Left ventricle myocardium inferior (tissue), 1 donor: ENCODE results near the gene MACROD2. TPM values are rescaled to one million over a fixed set of nuclear protein-coding genes. Genes with fewer than 3 reads are reported as not detected.
"Not testable (repeated sequence)": the region's sequence is repeated elsewhere in the genome, so short reads cannot be mapped to it uniquely, and the experiment has no call there.

Experiments
- DNase-seq: peaks from one replicate; pipeline ENCODE4 v3.0.0-alpha.2; 2020
- H3K27ac ChIP-seq: fragments of 200-600 bp; replicated peaks from 2 replicates; pipeline ENCODE4 v1.8.0; 2021
- H3K27me3 ChIP-seq: fragments of 200-600 bp; 2 replicates; pipeline ENCODE4 v1.8.0; 2021; ENCODE audit warnings: low read depth
- H3K36me3 ChIP-seq: fragments of 200-600 bp; 2 replicates; pipeline ENCODE4 v1.8.0; 2021
- H3K4me1 ChIP-seq: fragments of 200-600 bp; 2 replicates; pipeline ENCODE4 v1.8.0; 2021
- H3K4me3 ChIP-seq: fragments of 200-600 bp; 2 replicates; pipeline ENCODE4 v1.8.0; 2021; ENCODE audit warnings: mild to moderate bottlenecking, moderate library complexity
- H3K9me3 ChIP-seq: fragments of 200-600 bp; replicated peaks from 2 replicates; pipeline ENCODE4 v1.8.0; 2021
- CTCF ChIP-seq: fragments of 200-600 bp; IDR thresholded peaks from 2 replicates; pipeline ENCODE4 v1.8.0; 2021; ENCODE audit warnings: antibody characterized with exemption, mild to moderate bottlenecking, borderline replicate concordance
- intact Hi-C: fragments of 100-400 bp; cut with micrococcal nuclease; formaldehyde crosslinking; loops from one replicate; pipeline ENCODE4 v1.11.0; 2022
- total RNA-seq: library from RNA; stranded (reverse); fragmentation: NEBNext Ultra II Directional; extraction: Animal tissue kit (Norgen Biotek cat#: 25700); gene quantifications from one replicate; pipeline ENCODE4 v1.2.1, GENCODE V29; 2021
- donor health status: DM: no; HTN: yes; CAD: no; lungs with severe emphysema.

Gene MACROD2
- total RNA-seq, 1 donor from 2014 or later = 3.6 TPM

GRCh38 chr20:15977758-15978157 lies 1982.4 kb downstream of the MACROD2 start:
- H3K9me3 ChIP-seq = no peaks in the 10 kb centered on the region
- H3K27ac ChIP-seq = no peak overlapping the region
- H3K4me3 ChIP-seq = no peak overlapping the region
- intact Hi-C loops = no loop called here
- DNase-seq = no peak
- H3K27me3 ChIP-seq = no peaks in the 10 kb centered on the region
- no peak for TF ChIP-seq CTCF
- H3K4me1 ChIP-seq = no peaks in the 10 kb centered on the region
- H3K36me3 ChIP-seq = no peaks in the 10 kb centered on the region

GRCh38 chr20:15985494-15986368 lies 1990.4 kb downstream of the MACROD2 start:
- H3K4me1 ChIP-seq, DNase-seq, intact Hi-C loops, H3K4me3 ChIP-seq, H3K27ac ChIP-seq, H3K27me3 ChIP-seq, H3K9me3 ChIP-seq, H3K36me3 ChIP-seq: not testable (repeated sequence)

GRCh38 chr20:15986690-15987089 lies 1991.4 kb downstream of the MACROD2 start:
- no peak for DNase-seq
- no peak overlapping the region for H3K27ac ChIP-seq
- no peaks in the 10 kb centered on the region for H3K4me1 ChIP-seq
- H3K27me3 ChIP-seq = no peaks in the 10 kb centered on the region
- no peaks in the 10 kb centered on the region for H3K9me3 ChIP-seq
- intact Hi-C loops = no loop called here
- TF ChIP-seq CTCF = no peak
- H3K36me3 ChIP-seq = no peaks in the 10 kb centered on the region
- no peak overlapping the region for H3K4me3 ChIP-seq

GRCh38 chr20:15991279-15991678 lies 1996.0 kb downstream of the MACROD2 start:
- Histone ChIP-seq H3K27ac (no peak overlapping the region), H3K4me3 (no peak overlapping the region), H3K27me3 (no peaks in the 10 kb centered on the region), H3K36me3 (no peaks in the 10 kb centered on the region), H3K9me3 (peaks cover 7% of the 10 kb centered on the region), H3K4me1 (no peaks in the 10 kb centered on the region)
- no peak for DNase-seq
- TF ChIP-seq CTCF = no peak
- intact Hi-C loops = no loop called here

GRCh38 chr20:15992564-15992963 lies 1997.2 kb downstream of the MACROD2 start:
- intact Hi-C loops = no loop called here
- TF ChIP-seq CTCF = no peak
- H3K4me1 ChIP-seq = no peaks in the 10 kb centered on the region
- DNase-seq = no peak
- H3K27ac ChIP-seq = no peak overlapping the region
- no peaks in the 10 kb centered on the region for H3K27me3 ChIP-seq
- no peak overlapping the region for H3K4me3 ChIP-seq
- H3K9me3 ChIP-seq = peaks cover 20% of the 10 kb centered on the region
- H3K36me3 ChIP-seq = no peaks in the 10 kb centered on the region

DNA sequence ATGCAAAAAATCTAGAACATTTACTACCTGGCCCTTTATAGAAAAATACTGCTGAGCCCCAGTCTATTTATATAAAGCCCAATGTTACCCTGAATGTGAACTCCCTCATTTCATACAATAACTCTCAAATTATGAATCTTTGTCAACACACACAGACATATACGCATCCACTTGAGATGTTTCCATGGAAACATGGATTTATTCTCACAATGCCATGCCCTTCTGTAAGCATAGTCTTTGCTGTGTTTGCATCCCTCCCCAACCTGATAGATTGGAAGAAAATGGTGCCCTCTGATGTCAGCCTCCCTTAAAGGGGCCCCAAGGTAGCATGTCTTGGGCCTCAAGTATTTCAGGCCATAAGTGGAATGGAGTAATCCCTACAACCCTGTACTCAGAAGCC lies 2004.8 kb downstream of the MACROD2 start:
- Histone ChIP-seq H3K27me3 (no peaks in the 10 kb centered on the region), H3K4me3 (no peak overlapping the region), H3K4me1 (peaks cover 15% of the 10 kb centered on the region), H3K9me3 (peaks cover 40% of the 10 kb centered on the region), H3K36me3 (no peaks in the 10 kb centered on the region), H3K27ac (no peak overlapping the region)
- intact Hi-C loops = no loop called here
- no peak for TF ChIP-seq CTCF
- DNase-seq = no peak
